Keratinocyte (primary cell): ENCODE results near the gene CFAP61. TPM values are rescaled to one million over a fixed set of nuclear protein-coding genes. Genes with fewer than 3 reads are reported as not detected.

Experiments used
- DNase-seq: peaks from one replicate; pipeline ENCODE4 v3.0.0-alpha.2; 2011; ENCODE audit warnings: low read depth, missing footprints, low spot score
- FAIRE-seq: peaks from 2 replicates; lab custom pipeline; 2011; peaks lifted over from hg19 to GRCh38; lab: Jason Lieb, UNC
- H2AFZ ChIP-seq: 2 replicates; pipeline ENCODE4 v1.6.0; 2012; ENCODE audit warnings: low read length, control low read depth, inconsistent platforms; ENCODE audit not compliant: control insufficient read depth
- H3K27ac ChIP-seq: 2 replicates; pipeline ENCODE4 v1.5.1; 2011; ENCODE audit warnings: low read length; ENCODE audit not compliant: control insufficient read depth, insufficient read depth
- H3K27me3 ChIP-seq: 3 replicates; pipeline ENCODE4 v1.6.0; 2011; ENCODE audit warnings: low read length; ENCODE audit not compliant: control insufficient read depth, insufficient read depth; ENCODE audit errors: extremely low read depth
- H3K36me3 ChIP-seq, 2 experiments: 2 replicates in 1 of 2; 3 replicates in 1 of 2; pipeline ENCODE4 v1.5.1; 2011; ENCODE audit warnings: low read length in 2 of 2, mild to moderate bottlenecking in 1 of 2; ENCODE audit not compliant: control insufficient read depth in 2 of 2, insufficient read depth in 2 of 2; ENCODE audit errors: extremely low read depth in 1 of 2
- H3K4me1 ChIP-seq: 3 replicates; pipeline ENCODE4 v1.5.1; 2011; ENCODE audit warnings: low read length; ENCODE audit not compliant: control insufficient read depth, insufficient read depth; ENCODE audit errors: extremely low read depth
- H3K4me2 ChIP-seq: 3 replicates; pipeline ENCODE4 v1.6.0; 2011; ENCODE audit warnings: low read depth, low read length; ENCODE audit not compliant: control insufficient read depth, insufficient read depth; ENCODE audit errors: extremely low read depth
- H3K4me3 ChIP-seq, 3 experiments: fragments of 200-600 bp in 1 of 3; sonication (generic) in 1 of 3; 2 replicates in 2 of 3; 3 replicates in 1 of 3; pipeline ENCODE4 v1.5.1; 2011 to 2016; ENCODE audit warnings: low read length in 3 of 3, mild to moderate bottlenecking in 3 of 3, control low read depth in 2 of 3, inconsistent platforms in 1 of 3, low read depth in 1 of 3, mixed read lengths in 1 of 3, mixed run types in 1 of 3, moderate library complexity in 1 of 3; ENCODE audit not compliant: control insufficient read depth in 2 of 3, insufficient read depth in 2 of 3; ENCODE audit errors: extremely low read depth in 1 of 3
- H3K79me2 ChIP-seq: 2 replicates; pipeline ENCODE4 v1.6.0; 2012; ENCODE audit warnings: low read length; ENCODE audit not compliant: control insufficient read depth, insufficient read depth
- H3K9ac ChIP-seq: 3 replicates; pipeline ENCODE4 v1.6.0; 2011; ENCODE audit warnings: low read length; ENCODE audit not compliant: control insufficient read depth, insufficient read depth; ENCODE audit errors: extremely low read depth
- H3K9me1 ChIP-seq: 3 replicates; pipeline ENCODE4 v1.6.0; 2011; ENCODE audit warnings: low read length; ENCODE audit not compliant: control insufficient read depth, insufficient read depth; ENCODE audit errors: extremely low read depth
- H3K9me3 ChIP-seq: 2 replicates; pipeline ENCODE4 v1.5.1; 2012; ENCODE audit warnings: low read depth, low read length; ENCODE audit not compliant: control insufficient read depth
- H4K20me1 ChIP-seq: 3 replicates; pipeline ENCODE4 v1.6.0; 2011; ENCODE audit warnings: low read length; ENCODE audit not compliant: control insufficient read depth, insufficient read depth; ENCODE audit errors: extremely low read depth
- CTCF ChIP-seq, 3 experiments: IDR thresholded peaks in 1 of 3; conservative IDR thresholded peaks in 1 of 3; optimal IDR thresholded peaks in 1 of 3; 2 replicates in 2 of 3; 3 replicates in 1 of 3; pipeline versions ENCODE3 to v1.5.1; 2011; ENCODE audit warnings: low read length in 3 of 3, mild to moderate bottlenecking in 3 of 3, moderate library complexity in 2 of 3, control low read depth in 1 of 3, inconsistent platforms in 1 of 3; ENCODE audit not compliant: insufficient read depth in 2 of 3; ENCODE audit errors: extremely low read depth in 1 of 3
- EZH2 ChIP-seq: IDR thresholded peaks from one replicate; pipeline ENCODE4 v1.6.1; 2012; ENCODE audit warnings: inconsistent platforms, mild to moderate bottlenecking, low read length, moderate library complexity
- dilution Hi-C: fragments of 300-500 bp; cut with MboI; formaldehyde crosslinking; loops from one replicate; pipeline ENCODE4 v1.7.0; 2020; ENCODE audit warnings: low sequenced_read_pairs; ENCODE audit not compliant: extremely low pct_ligation_motif_present
- polyA plus RNA-seq, 5 experiments: library from polyadenylated mRNA; depleted of rRNA in 3 of 5; stranded (reverse) in 3 of 5; stranded (forward) in 1 of 5; unstranded in 1 of 5; fragments of >200 nt; gene quantifications; 1 replicate in 1 of 5; 2 replicates in 3 of 5; 3 replicates in 1 of 5; pipeline versions ENCODE4 v1.2.1 to v1.2.3, GENCODE V29; 2011 to 2012; ENCODE audit warnings: missing spikeins in 2 of 5, low read depth in 1 of 5, low replicate concordance in 1 of 5

CFAP61 gene
- polyA plus RNA-seq, 1 donor (not counting 4 experiments of a cell fraction or from before 2014, with no cell fraction given): 0.25 TPM

- H3K9me1 ChIP-seq: no peaks in the 10 kb centered on the region
- H3K27ac ChIP-seq: no peak overlapping the region
- H3K36me3 ChIP-seq: no peaks in the 10 kb centered on the region
- no peak overlapping the region for H3K4me3 ChIP-seq
- no peaks in the 10 kb centered on the region for H3K79me2 ChIP-seq
- no peaks in the 10 kb centered on the region for H4K20me1 ChIP-seq
- FAIRE-seq (no peak), DNase-seq (no peak)
- TF ChIP-seq CTCF (optimal IDR thresholded peaks at IDR 0.05 in 1 of 3, IDR thresholded peaks at IDR 0.05 in 1 of 3, conservative IDR thresholded peaks at IDR 0.05 in 1 of 3; ENCODE audit: extremely low read depth in 1 of 3, insufficient read depth in 2 of 3, low read length in 3 of 3) (no peak), EZH2 (no peak)
- H3K9me3 ChIP-seq: no peaks in the 10 kb centered on the region
- dilution Hi-C loops: no loop called here
- H2AFZ ChIP-seq: no peak overlapping the region
- H3K4me2 ChIP-seq: no peak overlapping the region
- H3K27me3 ChIP-seq: peaks cover 4% of the 10 kb centered on the region
- no peaks in the 10 kb centered on the region for H3K4me1 ChIP-seq
- no peak overlapping the region for H3K9ac ChIP-seq
Observed at GRCh38 chr20:20196610-20197009, 144.3 kb downstream of the CFAP61 start.

GRCh38 chr20:20198011-20198410, 145.7 kb downstream of the CFAP61 start:
- no peaks in the 10 kb centered on the region for H3K9me3 ChIP-seq
- H3K4me2 ChIP-seq: no peak overlapping the region
- dilution Hi-C loops: no loop called here
- H3K4me1 ChIP-seq: no peaks in the 10 kb centered on the region
- no peaks in the 10 kb centered on the region for H3K9me1 ChIP-seq
- H3K27ac ChIP-seq: no peak overlapping the region
- H3K4me3 ChIP-seq: no peak overlapping the region
- peaks cover 4% of the 10 kb centered on the region for H3K27me3 ChIP-seq
- no peaks in the 10 kb centered on the region for H4K20me1 ChIP-seq
- H2AFZ ChIP-seq: no peak overlapping the region
- H3K9ac ChIP-seq: no peak overlapping the region
- TF ChIP-seq CTCF (optimal IDR thresholded peaks at IDR 0.05 in 1 of 3, IDR thresholded peaks at IDR 0.05 in 1 of 3, conservative IDR thresholded peaks at IDR 0.05 in 1 of 3; ENCODE audit: extremely low read depth in 1 of 3, insufficient read depth in 2 of 3, low read length in 3 of 3) (no peak), EZH2 (no peak)
- FAIRE-seq (no peak), DNase-seq (no peak)
- H3K36me3 ChIP-seq: no peaks in the 10 kb centered on the region
- H3K79me2 ChIP-seq: no peaks in the 10 kb centered on the region
